ENCODE measurements around the gene KNOP1.

- TF ChIP-seq, protein P1, sequence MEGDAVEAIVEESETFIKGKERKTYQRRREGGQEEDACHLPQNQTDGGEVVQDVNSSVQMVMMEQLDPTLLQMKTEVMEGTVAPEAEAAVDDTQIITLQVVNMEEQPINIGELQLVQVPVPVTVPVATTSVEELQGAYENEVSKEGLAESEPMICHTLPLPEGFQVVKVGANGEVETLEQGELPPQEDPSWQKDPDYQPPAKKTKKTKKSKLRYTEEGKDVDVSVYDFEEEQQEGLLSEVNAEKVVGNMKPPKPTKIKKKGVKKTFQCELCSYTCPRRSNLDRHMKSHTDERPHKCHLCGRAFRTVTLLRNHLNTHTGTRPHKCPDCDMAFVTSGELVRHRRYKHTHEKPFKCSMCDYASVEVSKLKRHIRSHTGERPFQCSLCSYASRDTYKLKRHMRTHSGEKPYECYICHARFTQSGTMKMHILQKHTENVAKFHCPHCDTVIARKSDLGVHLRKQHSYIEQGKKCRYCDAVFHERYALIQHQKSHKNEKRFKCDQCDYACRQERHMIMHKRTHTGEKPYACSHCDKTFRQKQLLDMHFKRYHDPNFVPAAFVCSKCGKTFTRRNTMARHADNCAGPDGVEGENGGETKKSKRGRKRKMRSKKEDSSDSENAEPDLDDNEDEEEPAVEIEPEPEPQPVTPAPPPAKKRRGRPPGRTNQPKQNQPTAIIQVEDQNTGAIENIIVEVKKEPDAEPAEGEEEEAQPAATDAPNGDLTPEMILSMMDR (IDR thresholded peaks at IDR 0.05; ENCODE audit: low read length) = no peak
- no peak for TF ChIP-seq EZH2 (IDR thresholded peaks at IDR 0.05; ENCODE audit: borderline replicate concordance, low read length)
These were observed 60.2 kb downstream of the KNOP1 start for GRCh38 chr16:19657831-19658230.
